CD4-positive, alpha-beta memory T cell (primary cell): ENCODE results near the gene PPP2R5B. TPM values are rescaled to one million over a fixed set of nuclear protein-coding genes. Genes with fewer than 3 reads are reported as not detected.

ENCODE experiments used
- CTCF ChIA-PET: fragments of 350-600 bp; sonication (Branson Sonifier 250); formaldehyde crosslinking; loops from one replicate; lab custom pipeline; 2021; ENCODE audit warnings: inconsistent platforms; ENCODE audit not compliant: partially characterized antibody; lab: Charles Lee
- POLR2A ChIA-PET: fragments of 350-600 bp; sonication (Branson Sonifier 250); formaldehyde crosslinking; loops from one replicate; lab custom pipeline; 2021; ENCODE audit not compliant: partially characterized antibody; lab: Charles Lee
- DNase-seq, 5 donors: peaks; one replicate each; pipeline versions ENCODE4 v3.0.0 to v3.0.0-alpha.2; 2020 to 2022; ENCODE audit warnings: mixed read lengths in 1 of 5
- H3K27ac ChIP-seq: one replicate; pipeline ENCODE4 v1.7.0; 2013; ENCODE audit warnings: low read depth, low read length
- H3K27me3 ChIP-seq: 2 replicates; pipeline ENCODE4 v1.7.0; 2013; ENCODE audit warnings: mild to moderate bottlenecking, low read length, moderate library complexity; ENCODE audit not compliant: insufficient read depth
- H3K36me3 ChIP-seq: 2 replicates; pipeline ENCODE4 v1.7.0; 2013; ENCODE audit warnings: mild to moderate bottlenecking, low read length, moderate library complexity; ENCODE audit not compliant: insufficient read depth
- H3K4me1 ChIP-seq: 2 replicates; pipeline ENCODE4 v1.7.0; 2013; ENCODE audit warnings: mild to moderate bottlenecking, low read length, moderate library complexity; ENCODE audit not compliant: insufficient read depth
- H3K4me3 ChIP-seq, 2 donors: one replicate each; pipeline ENCODE4 v1.7.0; 2013; ENCODE audit warnings: low read length in 2 of 2, mild to moderate bottlenecking in 1 of 2
- H3K9me3 ChIP-seq, 2 donors: one replicate each; pipeline ENCODE4 v1.7.0; 2013; ENCODE audit warnings: low read length in 2 of 2, control low read depth in 1 of 2; ENCODE audit not compliant: control insufficient read depth in 1 of 2
- H3K27ac Mint-ChIP-seq, 7 donors: one replicate each; pipeline ENCODE4 v1.8.0; 2020 to 2021; ENCODE audit warnings: mixed read lengths in 7 of 7, mild to moderate bottlenecking in 6 of 7, inconsistent platforms in 3 of 7, moderate library complexity in 3 of 7
- H3K27me3 Mint-ChIP-seq, 2 donors: one replicate each; pipeline ENCODE4 v1.8.0; 2020 to 2021; ENCODE audit warnings: mixed read lengths in 2 of 2
- H3K36me3 Mint-ChIP-seq, 2 donors: one replicate each; pipeline ENCODE4 v1.8.0; 2020 to 2021; ENCODE audit warnings: mixed read lengths in 2 of 2, inconsistent platforms in 1 of 2, mild to moderate bottlenecking in 1 of 2
- H3K4me1 Mint-ChIP-seq, 4 donors: one replicate each; pipeline ENCODE4 v1.8.0; 2020 to 2021; ENCODE audit warnings: mixed read lengths in 4 of 4, mild to moderate bottlenecking in 1 of 4
- H3K4me3 Mint-ChIP-seq, 8 donors: one replicate each; pipeline ENCODE4 v1.8.0; 2020 to 2021; ENCODE audit warnings: mixed read lengths in 8 of 8, mild to moderate bottlenecking in 7 of 8, moderate library complexity in 6 of 8, inconsistent platforms in 3 of 8
- H3K9me3 Mint-ChIP-seq, 8 donors: one replicate each; pipeline ENCODE4 v1.8.0; 2020 to 2021; ENCODE audit warnings: mixed read lengths in 8 of 8, mild to moderate bottlenecking in 5 of 8, inconsistent platforms in 3 of 8, moderate library complexity in 1 of 8
- intact Hi-C: fragments of 100-400 bp; cut with micrococcal nuclease; formaldehyde crosslinking; loops from one replicate; pipeline ENCODE4 v1.15.1; 2023
- polyA plus RNA-seq, 2 donors: library from polyadenylated mRNA; unstranded; fragments of 300-500 nt; fragmentation: Illumina TruSeq; gene quantifications; one replicate each; pipeline ENCODE4 v1.2.3, GENCODE V29; 2021
- total RNA-seq, 2 experiments: library from RNA; stranded (reverse); gene quantifications; one replicate each; pipeline ENCODE4 v1.2.3, GENCODE V29; 2021

PPP2R5B gene
- total and polyA plus RNA-seq, 4 experiments from 2014 or later: 5.6 to 15.8 (median 11.4) TPM

GRCh38 chr11:64923151-64923661 is 1.3 kb upstream of the PPP2R5B start:
- H3K27ac ChIP-seq: peak overlapping the region; percentile 78
- Mint-ChIP-seq H3K4me3 (peak overlapping the region in 1 of 8 donors; percentile 13), H3K36me3 (peaks cover 0 to 17% of the 10 kb centered on the region in 2 donors), H3K4me1 (peaks cover 9 to 16% (median 11%) of the 10 kb centered on the region in 4 donors), H3K27ac (peak overlapping the region in 4 of 7 donors; percentile 29 to 99 (median 64)), H3K27me3 (no peaks in the 10 kb centered on the region), H3K9me3 (no peaks in the 10 kb centered on the region)
- DNase-seq: no peak
- H3K4me3 ChIP-seq: no peak overlapping the region
- H3K36me3 ChIP-seq: no peaks in the 10 kb centered on the region
- ChIA-PET POLR2A (interaction anchor here (1.5 to 5.7 kb wide), 11 partner anchors 8 to 692 kb away, joined by 5 to 46 read pairs (median 10); partner anchors contain the start of genes ARL2, ATG2A, FAU and MAJIN), CTCF (no interaction called here)
- H3K27me3 ChIP-seq: no peaks in the 10 kb centered on the region
- H3K9me3 ChIP-seq: no peaks in the 10 kb centered on the region
- intact Hi-C loops: no loop called here
- peaks cover 21% of the 10 kb centered on the region for H3K4me1 ChIP-seq

- peak overlapping the region; percentile 83 to 93 (median 88) for H3K4me3 Mint-ChIP-seq
- H3K4me1 Mint-ChIP-seq: peaks cover 9 to 15% (median 11%) of the 10 kb centered on the region in 4 donors
- H3K27me3 Mint-ChIP-seq: no peaks in the 10 kb centered on the region
- intact Hi-C loops: loop anchor here (1.0 to 2.0 kb wide), 6 partner anchors 9 to 188 kb away; partner anchors contain the start of genes CDCA5, EHD1, SNX15 and ZFPL1
- H3K27me3 ChIP-seq: no peaks in the 10 kb centered on the region
- ChIA-PET POLR2A (interaction anchor here (0.8 to 5.7 kb wide), 22 partner anchors 9 to 690 kb away, joined by 3 to 46 read pairs (median 8); partner anchors contain the start of genes ARL2, ATG2A, CDC42BPG and EHD1), CTCF (interaction anchor here (0.9 to 1.5 kb wide), 4 partner anchors 32 to 81 kb away, joined by 3 to 4 read pairs (median 4); partner anchors contain the start of genes CDC42BPG, EHD1 and MAJIN)
- H3K9me3 Mint-ChIP-seq: no peaks in the 10 kb centered on the region
- H3K36me3 ChIP-seq: peaks cover 2% of the 10 kb centered on the region
- peak overlapping the region; percentile 78 for H3K27ac ChIP-seq
- H3K36me3 Mint-ChIP-seq: peaks cover 3 to 19% of the 10 kb centered on the region in 2 donors
- H3K9me3 ChIP-seq: no peaks in the 10 kb centered on the region
- H3K27ac Mint-ChIP-seq: peak overlapping the region in 6 of 7 donors; percentile 46 to 94 (median 89)
- H3K4me3 ChIP-seq: peak overlapping the region; percentile 61 to 69
- peaks cover 20% of the 10 kb centered on the region for H3K4me1 ChIP-seq
- no peak for DNase-seq
Observed at GRCh38 chr11:64924910-64925284, 408 bp downstream of the PPP2R5B start.

- no peak overlapping the region for H3K27ac ChIP-seq
- peaks cover 12 to 26% of the 10 kb centered on the region in 2 donors for H3K36me3 Mint-ChIP-seq
- peaks cover 20% of the 10 kb centered on the region for H3K4me1 ChIP-seq
- peak overlapping the region; percentile 62 to 93 (median 88) for H3K4me3 Mint-ChIP-seq
- H3K9me3 Mint-ChIP-seq: no peaks in the 10 kb centered on the region
- intact Hi-C loops: loop anchor here (2.0 kb wide), 1 partner anchor 187 kb away; no protein-coding TSS in a partner anchor
- peaks cover 11% of the 10 kb centered on the region for H3K36me3 ChIP-seq
- H3K27ac Mint-ChIP-seq: peak overlapping the region in 6 of 7 donors; percentile 46 to 94 (median 89)
- no peaks in the 10 kb centered on the region for H3K9me3 ChIP-seq
- ChIA-PET POLR2A (interaction anchor here (1.0 to 5.7 kb wide), 9 partner anchors 10 to 196 kb away, joined by 3 to 46 read pairs (median 10); partner anchors contain the start of genes ARL2, ATG2A, FAU and MAP4K2), CTCF (interaction anchor here (1.0 kb wide), 1 partner anchor 46 kb away, joined by 4 read pairs; the partner anchor contains the start of gene MAJIN)
- no peak for DNase-seq
- peaks cover 9 to 15% (median 11%) of the 10 kb centered on the region in 4 donors for H3K4me1 Mint-ChIP-seq
- H3K27me3 Mint-ChIP-seq: no peaks in the 10 kb centered on the region
- no peaks in the 10 kb centered on the region for H3K27me3 ChIP-seq
- peak overlapping the region in 1 of 2 donors; percentile 61 for H3K4me3 ChIP-seq
Observed at GRCh38 chr11:64925536-64926436, 1.3 kb downstream of the PPP2R5B start.

- Mint-ChIP-seq H3K4me1 (peaks cover 9 to 15% (median 11%) of the 10 kb centered on the region in 4 donors), H3K4me3 (peak overlapping the region in 4 of 8 donors; percentile 17 to 61 (median 52)), H3K36me3 (peaks cover 17 to 35% of the 10 kb centered on the region in 2 donors), H3K9me3 (no peaks in the 10 kb centered on the region), H3K27ac (peak overlapping the region in 3 of 7 donors; percentile 48 to 75 (median 68)), H3K27me3 (no peaks in the 10 kb centered on the region)
- intact Hi-C loops: no loop called here
- H3K4me1 ChIP-seq: peaks cover 20% of the 10 kb centered on the region
- H3K27me3 ChIP-seq: no peaks in the 10 kb centered on the region
- H3K4me3 ChIP-seq: no peak overlapping the region
- ChIA-PET CTCF (no interaction called here), POLR2A (interaction anchor here (1.1 to 5.7 kb wide), 2 partner anchors 11 to 78 kb away, joined by 3 to 46 read pairs; partner anchors contain the start of gene ATG2A)
- no peak overlapping the region for H3K27ac ChIP-seq
- H3K9me3 ChIP-seq: no peaks in the 10 kb centered on the region
- DNase-seq: no peak
- peaks cover 18% of the 10 kb centered on the region for H3K36me3 ChIP-seq
Observed at GRCh38 chr11:64926689-64927088, 2.2 kb downstream of the PPP2R5B start.

- H3K4me1 Mint-ChIP-seq: peaks cover 6 to 10% (median 8%) of the 10 kb centered on the region in 4 donors
- no peaks in the 10 kb centered on the region for H3K27me3 Mint-ChIP-seq
- no peaks in the 10 kb centered on the region for H3K9me3 Mint-ChIP-seq
- ChIA-PET CTCF (no interaction called here), POLR2A (interaction anchor here (0.7 to 5.7 kb wide), 2 partner anchors 13 to 108 kb away, joined by 3 to 46 read pairs; partner anchors contain the start of gene ATG2A)
- intact Hi-C loops: no loop called here
- no peak for DNase-seq
- H3K4me1 ChIP-seq: peaks cover 13% of the 10 kb centered on the region
- H3K9me3 ChIP-seq: no peaks in the 10 kb centered on the region
- no peaks in the 10 kb centered on the region for H3K27me3 ChIP-seq
- H3K27ac Mint-ChIP-seq: no peak overlapping the region
- H3K36me3 ChIP-seq: peaks cover 30% of the 10 kb centered on the region
- H3K4me3 Mint-ChIP-seq: no peak overlapping the region
- peaks cover 24 to 50% of the 10 kb centered on the region in 2 donors for H3K36me3 Mint-ChIP-seq
- H3K4me3 ChIP-seq: no peak overlapping the region
- no peak overlapping the region for H3K27ac ChIP-seq
Observed at GRCh38 chr11:64928957-64929356, 4.5 kb downstream of the PPP2R5B start.

- no peak overlapping the region for H3K4me3 ChIP-seq
- ChIA-PET POLR2A (no interaction called here), CTCF (no interaction called here)
- peaks cover 8% of the 10 kb centered on the region for H3K4me1 ChIP-seq
- Mint-ChIP-seq H3K36me3 (peaks cover 28 to 48% of the 10 kb centered on the region in 2 donors), H3K9me3 (no peaks in the 10 kb centered on the region), H3K27me3 (no peaks in the 10 kb centered on the region), H3K4me3 (no peak overlapping the region), H3K4me1 (peaks cover 0 to 4% (median 4%) of the 10 kb centered on the region in 4 donors), H3K27ac (no peak overlapping the region)
- intact Hi-C loops: no loop called here
- no peak overlapping the region for H3K27ac ChIP-seq
- H3K27me3 ChIP-seq: no peaks in the 10 kb centered on the region
- peaks cover 30% of the 10 kb centered on the region for H3K36me3 ChIP-seq
- H3K9me3 ChIP-seq: no peaks in the 10 kb centered on the region
- no peak for DNase-seq
Observed at GRCh38 chr11:64929625-64930024, 5.1 kb downstream of the PPP2R5B start.
